SIG-M5 (cell line): ENCODE data around the gene TMEM106C.
"Not testable (repeated sequence)": the region's sequence is repeated elsewhere in the genome, so short reads cannot be mapped to it uniquely, and the experiment has no call there.

Source experiments
- DNase-seq: peaks from one replicate; lab custom pipeline; 2025; lab: John Stamatoyannopoulos, UW

Gene TMEM106C

DNA sequence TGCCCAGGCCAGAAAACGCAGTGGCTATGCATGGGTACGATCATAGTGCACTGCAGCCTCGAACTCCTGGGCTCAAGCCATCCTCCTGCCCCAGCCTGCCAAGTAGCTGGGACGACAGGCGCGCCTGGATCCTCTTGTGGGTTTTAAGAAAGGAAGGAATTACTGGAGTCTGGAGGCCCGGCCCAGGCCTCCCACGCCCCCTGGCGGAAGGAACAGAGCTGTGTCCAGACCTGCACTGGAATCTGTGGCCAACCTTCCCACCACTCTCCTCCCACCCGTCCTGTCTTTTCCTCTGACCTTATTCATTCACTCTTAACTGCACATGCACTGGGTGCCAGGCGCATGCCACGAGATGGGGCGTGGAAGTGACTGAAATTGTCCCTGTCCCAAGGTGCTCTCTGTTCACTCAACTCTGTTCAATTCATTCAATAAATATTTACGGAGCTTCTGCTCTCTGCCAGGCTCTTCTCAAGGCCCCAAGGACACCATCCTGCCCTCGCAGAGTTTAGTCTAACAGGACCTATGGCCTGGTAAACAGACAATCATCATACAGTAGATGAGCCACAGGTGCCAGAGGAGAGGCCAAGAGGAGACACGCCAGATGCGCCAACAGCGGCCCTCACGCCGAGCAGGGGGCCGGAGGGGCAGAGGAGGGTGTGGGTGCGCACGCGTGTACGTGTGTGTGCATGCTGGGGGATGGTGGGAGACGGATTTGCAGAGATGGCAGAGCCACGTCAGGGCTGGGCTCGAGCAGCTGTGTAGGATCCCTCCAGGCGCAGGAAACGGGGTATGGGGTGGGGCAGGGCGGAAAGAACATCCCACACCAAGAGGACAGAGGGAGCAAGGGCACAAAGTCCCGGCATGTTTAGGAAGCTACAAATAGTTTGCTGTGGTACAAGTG is 13.7 kb upstream of the TMEM106C start:
- DNase-seq: no peak

DNA sequence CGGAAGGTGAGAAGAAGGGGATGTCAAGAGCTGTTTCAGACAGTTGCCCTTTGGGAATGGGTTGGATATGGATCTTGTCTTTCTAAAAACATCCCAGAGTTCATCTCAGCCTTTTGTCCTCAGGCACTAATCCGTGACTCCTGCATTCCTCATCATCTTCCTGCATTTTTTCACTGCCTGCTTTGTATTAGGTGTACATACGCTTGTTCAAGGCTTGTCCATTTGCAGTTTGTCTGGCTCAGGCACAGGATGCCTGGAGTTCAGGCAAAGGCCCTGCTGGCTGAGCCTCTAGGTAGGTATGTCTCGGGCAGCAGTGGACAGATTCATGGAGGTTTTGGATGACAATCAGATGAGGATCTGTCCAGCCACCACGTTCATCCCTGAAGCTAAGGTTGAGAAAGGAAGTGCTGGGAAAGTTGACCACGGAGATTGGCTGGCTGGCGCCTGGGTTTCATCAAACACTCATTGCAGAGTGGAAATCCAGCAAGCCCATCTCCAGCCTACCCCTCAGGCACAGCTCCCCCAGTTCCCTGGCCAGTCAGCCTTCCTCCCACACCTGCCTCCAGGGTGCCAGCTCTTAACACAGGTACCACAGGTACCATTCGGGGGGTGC is 12.4 kb upstream of the TMEM106C start:
- no peak for DNase-seq

DNA sequence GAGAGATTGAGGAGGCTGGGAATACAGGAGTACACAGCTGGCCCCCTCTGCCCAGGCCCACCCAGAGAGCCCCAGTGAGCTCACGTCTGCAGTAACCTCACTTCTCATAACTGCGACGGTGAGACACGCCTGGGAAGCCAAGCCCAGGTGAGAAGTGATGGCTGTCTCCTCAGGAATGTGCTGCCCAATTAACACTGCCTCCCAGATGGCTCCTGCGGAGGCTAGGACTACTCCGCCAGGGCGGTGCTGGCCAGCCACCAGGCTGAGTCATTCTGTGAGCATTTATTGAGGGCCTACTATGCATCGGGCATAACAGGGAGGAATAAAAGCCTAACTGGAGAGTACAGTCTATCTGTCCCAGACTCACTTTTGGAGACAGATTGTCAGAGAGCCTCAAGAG is 9.3 kb upstream of the TMEM106C start:
- DNase-seq: no peak

DNA sequence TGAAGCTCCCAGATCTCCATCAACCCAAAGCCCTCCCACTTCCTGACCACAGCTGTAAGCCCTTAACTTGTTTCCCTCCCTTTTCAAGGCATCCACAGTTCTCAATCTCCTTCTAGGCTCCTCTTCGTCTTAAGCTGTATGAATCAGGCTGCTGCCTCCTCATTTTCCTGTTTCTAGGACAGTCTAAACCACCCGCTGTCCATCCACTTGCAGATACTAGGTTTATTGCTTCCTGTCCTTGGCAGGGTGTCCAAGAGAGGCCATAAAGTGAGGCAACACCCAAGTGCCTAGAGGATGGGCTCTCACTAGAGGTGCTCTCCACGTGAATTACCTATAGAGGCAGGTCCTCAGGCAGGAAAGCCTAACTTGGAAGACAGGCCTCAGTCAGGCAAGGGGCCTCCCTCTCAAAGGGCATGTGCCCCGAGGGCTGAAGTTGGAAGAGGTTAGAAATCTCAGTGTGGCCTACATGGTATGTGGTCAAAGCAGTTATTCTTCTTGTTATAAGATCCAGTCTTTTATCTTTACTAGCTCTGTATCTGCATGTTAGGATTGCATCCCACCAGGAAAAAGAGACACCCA is 8.8 kb upstream of the TMEM106C start:
- no peak for DNase-seq

DNA sequence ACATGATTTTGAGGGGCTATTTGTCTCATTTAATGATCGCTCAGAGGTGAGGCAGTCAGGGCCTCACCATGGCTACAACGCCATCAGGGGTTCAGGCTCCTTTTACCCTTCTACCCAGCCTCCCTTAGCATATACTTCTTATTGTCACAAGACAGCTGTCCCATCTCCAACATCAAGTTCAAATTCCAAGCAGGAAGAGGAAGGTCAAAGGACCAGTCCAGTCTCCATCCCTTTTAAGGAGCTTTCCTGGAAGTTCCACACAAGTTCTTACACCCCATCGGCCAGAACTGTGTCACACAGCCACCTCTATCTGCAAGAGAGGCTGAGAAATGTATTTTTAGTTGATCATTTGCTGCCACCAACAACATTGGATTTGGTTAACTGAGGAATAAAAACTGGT is 8.3 kb upstream of the TMEM106C start:
- no peak for DNase-seq

DNA sequence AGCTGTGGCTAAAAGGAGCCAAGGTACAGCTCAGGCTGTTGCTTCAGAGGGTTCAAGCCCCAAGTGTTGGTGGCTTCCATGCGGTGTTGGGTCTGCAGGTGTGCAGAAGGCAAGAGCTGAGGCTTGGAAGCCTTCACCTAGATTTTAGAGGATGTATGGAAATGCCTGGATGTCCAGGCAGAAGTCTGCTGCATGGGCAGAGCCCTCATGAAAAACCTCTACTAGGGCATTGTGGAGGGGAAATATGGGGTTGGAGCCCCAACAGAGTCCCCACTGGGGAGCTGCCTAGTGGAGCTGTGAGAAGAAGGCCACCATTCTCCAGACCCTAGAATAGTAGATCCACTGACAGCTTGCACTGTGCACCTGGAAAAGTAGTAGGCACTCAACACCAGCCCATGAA is 5.7 kb upstream of the TMEM106C start:
- not testable (repeated sequence) for DNase-seq

DNA sequence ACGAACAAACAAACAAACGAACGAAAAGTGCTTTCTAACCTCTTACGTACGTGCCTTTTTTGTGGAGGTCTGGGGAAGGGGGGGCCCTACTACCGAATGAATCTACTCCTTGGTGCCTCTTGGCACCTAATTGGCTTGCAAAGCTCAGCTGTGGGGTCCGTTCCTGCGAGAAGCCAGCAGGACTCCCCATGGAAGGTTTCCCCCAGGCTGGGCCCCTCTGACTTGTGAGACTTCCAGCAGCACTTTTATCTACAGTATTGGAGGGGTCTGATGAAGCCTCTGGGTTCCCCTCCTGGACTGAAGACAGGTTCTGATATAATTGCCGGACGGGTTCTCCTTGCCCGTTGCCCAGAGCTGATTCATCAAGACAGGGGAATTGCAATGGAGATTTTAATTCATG is 1.2 kb upstream of the TMEM106C start:
- no peak for DNase-seq

DNA sequence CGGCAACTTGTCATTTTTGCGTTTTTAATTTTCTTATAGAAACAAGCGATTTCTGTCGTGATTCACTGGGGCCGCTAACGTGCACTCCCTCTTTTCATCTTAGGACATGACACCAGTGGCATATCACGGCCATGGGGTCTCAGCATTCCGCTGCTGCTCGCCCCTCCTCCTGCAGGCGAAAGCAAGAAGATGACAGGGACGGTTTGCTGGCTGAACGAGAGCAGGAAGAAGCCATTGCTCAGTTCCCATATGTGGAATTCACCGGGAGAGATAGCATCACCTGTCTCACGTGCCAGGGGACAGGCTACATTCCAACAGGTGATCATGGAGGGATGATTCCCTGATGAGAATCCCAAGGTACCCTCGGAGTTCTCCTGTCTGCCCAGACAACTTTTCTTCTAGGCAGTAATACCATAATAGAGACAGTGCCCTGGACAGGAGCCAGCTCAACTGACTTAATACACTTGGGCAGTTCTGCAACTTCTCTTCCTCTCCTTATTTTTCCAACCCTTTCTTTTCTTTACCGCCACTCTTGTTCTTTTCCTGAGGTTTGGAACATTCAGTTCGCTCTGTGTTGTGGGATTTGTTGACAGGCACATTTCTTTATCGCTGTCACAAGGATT is 821 bp downstream of the TMEM106C start:
- no peak for DNase-seq

DNA sequence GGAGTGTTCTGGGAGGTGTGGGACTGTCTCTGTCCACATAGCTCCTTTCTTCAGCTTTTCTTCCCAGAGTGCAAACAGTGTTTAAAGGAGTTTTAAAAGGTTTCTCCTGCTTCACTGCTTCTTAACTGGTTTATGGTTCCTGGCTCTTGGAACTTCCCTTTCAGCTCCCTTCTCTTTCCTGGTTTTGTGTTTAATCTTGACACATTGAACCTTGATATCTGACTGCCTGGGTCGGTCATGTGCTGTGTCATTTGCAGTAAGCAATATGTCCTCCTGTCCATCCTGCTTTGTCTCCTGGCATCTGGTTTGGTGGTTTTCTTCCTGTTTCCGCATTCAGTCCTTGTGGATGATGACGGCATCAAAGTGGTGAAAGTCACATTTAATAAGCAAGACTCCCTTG is 2.2 kb downstream of the TMEM106C start:
- DNase-seq: no peak

DNA sequence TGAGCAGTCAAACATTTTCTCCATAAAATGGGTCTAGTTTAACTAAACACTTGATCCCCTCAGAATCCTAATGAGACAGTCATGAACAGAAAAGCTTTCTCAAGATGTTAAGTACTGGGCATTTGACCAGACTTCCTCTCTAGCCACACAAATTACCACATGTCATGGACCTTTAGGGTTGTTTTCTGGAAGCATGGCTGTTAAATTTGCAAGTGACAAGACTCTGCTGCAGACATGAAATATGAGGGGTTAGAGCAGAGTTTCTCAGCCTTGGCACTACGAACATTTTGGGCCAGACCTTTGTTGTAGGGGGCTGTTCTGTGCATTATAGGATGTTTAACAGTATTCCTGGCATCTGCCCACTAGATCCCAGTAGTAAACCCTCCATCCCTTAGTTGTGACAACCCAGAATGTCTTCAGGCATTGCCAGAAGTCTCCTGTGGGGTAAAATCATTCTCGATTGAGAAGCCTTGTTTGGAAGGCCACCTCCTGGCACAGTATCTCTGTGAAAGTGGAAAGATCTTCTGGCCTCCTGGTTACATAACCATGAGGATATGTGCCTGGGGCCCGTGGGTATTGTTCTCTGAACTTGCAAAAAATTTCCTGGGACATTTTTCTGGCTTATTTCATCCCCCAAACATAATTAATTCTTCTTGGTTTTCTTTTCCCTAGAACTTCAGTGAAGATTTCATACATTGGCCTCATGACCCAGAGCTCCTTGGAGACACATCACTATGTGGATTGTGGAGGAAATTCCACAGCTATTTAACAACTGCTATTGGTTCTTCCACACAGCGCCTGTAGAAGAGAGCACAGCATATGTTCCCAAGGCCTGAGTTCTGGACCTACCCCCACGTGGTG is 4.3 kb downstream of the TMEM106C start:
- no peak for DNase-seq

DNA sequence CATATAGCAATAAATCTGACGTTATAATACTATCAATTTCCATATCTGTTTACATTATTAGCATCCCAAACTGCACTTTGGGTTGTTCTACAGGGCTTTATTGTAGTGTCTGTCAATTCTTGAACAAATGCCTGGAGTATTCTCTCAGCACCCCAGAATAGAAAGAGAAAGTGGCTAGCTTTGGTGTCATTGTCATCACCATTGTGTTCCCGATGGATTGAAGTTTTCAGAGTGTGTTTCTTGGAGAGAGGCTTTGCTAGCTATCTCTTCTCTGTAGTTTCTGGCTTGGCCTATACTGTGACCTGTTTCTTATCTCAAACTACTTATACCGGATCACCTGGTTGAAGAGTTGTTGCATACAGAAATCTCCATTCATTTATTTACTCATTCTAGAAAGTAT is 6.4 kb downstream of the TMEM106C start:
- DNase-seq: no peak

DNA sequence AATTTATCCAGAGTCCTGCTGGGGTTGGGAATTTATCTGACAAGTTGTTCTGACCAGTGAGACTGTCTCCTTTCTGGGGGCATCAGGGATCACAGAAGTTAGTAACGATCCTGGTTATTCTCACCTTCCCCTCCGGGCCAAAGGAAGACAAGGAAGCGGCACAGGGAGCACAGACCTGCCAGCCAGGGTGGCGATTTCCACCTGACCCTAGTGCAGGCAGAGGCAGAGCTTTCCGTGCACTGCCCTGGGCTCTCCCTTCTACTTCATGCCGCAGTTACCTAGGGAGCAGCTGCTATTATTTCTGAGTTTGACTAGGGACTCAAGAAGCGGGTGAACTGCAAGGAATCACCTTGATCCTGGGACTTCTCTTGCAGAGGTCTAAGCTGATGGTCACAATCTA is 7.4 kb downstream of the TMEM106C start:
- DNase-seq: no peak

DNA sequence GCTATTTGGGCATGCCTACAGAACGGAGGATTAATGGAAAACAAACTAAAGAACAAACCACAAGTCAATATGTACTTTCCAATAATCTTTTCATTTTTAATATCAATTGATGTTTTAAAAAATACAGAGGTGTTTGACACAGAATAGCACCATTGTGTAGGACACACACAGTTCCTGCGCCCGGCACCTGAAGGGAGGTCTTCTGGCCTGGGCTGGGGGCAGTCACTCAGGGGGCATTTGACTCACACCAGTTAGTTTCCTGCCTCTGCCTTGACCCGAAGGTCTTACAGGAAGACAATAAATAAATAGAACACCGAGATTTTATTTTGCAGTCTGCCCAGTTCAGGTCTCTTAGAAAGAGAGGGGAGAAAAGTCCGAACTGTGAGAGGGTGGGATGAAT is 9.5 kb downstream of the TMEM106C start:
- DNase-seq: no peak

DNA sequence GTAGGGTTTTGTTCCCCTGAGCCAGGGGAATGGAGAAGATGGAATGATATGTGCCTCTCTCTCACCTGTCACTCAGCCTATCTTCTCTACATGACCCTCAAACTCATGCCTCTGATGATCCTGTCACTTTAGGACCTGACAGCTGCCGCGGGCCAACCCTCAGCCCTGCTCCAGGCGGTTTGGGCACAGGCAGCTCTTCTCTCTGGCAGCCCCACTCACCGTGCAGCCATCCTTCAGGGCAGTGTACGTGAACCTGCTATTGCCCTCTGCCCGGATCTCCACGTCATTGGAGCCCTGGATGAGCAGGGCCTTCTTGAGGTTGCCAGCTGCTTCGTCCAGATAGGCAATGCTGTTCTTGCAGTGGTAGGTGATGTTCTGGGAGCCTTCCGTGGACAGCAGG is 10.5 kb downstream of the TMEM106C start:
- DNase-seq: no peak

DNA sequence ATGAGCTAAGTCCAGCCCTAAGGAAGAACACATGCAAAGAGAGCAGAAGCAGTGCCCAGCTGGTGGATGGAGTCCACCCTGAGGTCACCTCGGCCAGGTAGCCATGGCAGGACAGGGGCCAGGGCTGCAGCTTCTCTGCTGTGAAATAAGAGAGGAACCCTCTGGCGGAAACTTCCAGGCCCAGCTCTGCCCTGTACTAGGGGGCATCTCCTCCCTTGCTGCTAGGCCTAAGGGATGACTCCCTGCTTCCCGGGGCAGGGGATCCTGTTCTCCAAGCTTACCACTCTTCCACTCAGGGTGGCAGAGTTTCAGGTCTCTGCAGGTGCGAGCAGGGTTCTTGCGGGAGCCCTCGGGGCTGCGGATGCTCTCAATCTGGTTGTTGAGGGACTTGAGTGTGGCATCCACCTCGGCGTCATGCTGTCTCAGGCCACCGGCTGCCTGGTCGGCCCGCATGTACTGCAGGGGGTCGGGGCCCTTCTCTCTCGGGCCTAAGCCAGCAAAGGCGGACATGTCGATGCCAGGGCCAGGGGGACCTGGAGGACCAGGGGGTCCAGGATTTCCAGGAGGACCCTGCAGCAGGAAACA is 11.7 kb downstream of the TMEM106C start:
- DNase-seq: no peak

DNA sequence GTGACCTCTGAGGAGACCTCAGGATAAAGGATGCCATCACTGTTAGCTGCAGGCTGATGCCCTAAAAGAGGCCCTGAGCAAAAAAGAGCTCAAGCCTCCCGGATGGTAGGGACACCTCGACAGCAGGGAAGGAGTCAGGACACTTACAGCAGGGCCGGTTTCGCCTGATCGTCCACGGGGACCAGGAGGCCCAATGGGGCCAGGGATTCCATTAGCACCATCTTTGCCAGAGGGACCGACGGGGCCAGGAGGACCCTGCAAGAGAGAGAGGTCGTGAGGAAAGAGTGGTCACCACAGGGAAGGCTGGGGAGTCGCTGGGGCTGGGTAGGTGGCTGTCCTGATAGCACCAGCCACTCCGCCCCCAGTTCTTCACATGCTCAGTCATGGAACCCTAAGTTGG is 12.4 kb downstream of the TMEM106C start:
- no peak for DNase-seq

DNA sequence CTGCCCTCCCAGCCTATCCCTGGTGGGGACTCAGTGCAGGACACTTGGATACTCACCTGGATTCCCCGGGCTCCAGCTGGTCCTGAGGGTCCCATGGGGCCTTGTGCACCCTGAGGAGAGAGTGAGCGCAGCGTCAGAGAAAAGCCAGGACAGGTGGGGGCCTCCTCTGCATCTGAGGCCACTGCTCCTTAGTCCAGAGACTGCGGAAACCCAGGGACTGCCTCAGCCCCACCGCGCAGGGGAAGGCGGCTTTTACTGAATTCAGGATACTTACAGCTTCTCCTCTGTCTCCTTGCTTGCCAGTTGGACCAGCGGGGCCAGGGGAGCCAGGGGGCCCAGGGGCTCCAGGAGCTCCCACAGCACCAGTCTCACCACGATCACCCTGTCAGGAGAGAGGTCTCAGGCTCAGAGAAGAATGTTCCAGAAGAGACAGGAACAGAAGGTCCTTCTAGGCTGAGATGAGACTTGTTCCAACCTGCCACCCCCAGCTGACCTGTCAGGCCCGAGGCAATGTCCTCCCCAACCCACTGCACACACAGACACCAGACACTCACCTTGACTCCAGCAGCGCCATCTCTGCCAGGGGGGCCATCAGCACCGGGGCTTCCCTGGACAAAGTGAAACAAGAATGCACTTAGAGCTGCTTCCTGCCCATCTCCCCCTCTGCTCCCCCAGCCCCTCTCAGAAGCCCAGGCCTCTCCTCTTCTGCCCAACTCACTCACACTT is 13.8 kb downstream of the TMEM106C start:
- no peak for DNase-seq

DNA sequence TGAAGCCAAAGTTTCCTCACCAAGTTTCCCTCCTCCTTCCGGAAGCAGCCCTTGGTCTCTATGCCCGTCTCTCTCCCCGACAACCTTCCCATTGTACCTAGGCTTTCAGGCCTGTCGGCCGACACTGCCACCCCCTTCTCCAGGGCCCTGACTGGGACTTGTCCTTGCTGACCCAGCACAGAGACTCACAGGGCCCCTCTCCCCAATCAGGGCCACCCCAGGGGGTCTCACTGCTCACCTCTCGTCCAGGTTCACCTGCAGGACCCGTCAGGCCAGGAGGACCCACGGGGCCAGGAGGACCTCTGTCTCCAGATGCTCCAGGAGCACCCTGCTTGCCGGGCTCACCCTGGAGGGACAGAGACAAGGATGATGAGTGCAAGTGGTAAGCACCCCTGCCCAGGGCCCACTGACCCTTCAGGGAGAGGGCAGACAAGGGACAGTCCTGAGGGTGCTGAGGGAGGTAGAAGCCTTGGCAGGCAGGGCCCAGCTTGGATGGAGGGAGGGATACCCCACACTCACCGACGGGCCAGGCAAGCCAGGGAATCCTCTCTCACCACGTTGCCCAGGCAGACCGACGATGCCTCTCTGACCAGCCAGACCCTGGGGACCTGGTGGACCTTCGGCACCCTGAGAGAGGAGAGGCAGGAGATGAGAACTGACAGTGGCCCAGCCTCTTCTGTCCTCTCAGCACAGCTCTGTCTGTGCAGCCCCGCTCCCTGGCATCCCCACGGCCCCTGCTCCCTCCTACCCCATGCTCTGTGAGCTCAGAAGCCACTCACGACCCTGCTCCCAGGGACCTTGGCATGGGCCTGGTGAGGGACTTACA is 14.6 kb downstream of the TMEM106C start:
- no peak for DNase-seq

DNA sequence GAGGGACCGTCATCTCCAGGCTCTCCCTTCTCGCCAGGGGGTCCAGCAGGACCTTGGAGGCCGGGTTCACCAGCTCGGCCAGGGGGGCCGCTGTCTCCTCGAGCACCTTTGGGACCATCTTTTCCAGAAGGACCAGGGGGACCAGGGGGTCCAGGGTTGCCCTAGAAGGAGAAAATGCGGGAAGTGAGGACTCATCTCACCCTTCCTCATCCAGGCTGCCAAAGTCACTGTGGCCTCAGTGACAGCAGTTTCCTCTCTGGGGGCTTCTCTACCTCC is 15.1 kb downstream of the TMEM106C start:
- DNase-seq: no peak

DNA sequence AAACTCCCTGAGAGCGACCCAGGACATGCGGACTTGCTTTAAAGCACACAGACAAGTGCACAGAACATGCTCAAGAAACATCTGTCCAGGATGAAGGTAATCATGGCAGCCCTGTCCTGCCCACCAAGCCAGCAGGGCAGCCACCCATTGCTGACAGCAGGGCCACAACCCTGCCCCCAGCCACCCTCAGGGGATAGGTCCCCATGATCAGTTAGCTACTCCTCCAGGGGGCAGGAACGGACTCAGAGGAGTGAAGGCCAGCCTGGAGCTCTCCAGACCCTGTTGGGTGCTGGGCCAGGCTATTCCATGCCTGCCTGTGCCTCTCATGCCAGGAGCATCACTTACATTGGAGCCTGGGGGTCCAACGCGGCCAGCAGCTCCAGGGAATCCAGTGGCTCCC is 15.8 kb downstream of the TMEM106C start:
- no peak for DNase-seq
